BE2C (cell line): ENCODE data around the gene TRMT1.

ENCODE experiments used
- DNase-seq: peaks from one replicate; pipeline ENCODE4 v3.0.0-alpha.2; 2020
- H3K27me3 ChIP-seq: fragments of 250-450 bp; sonication (Bioruptor Pico); 2 replicates; pipeline ENCODE4 v1.5.1; 2020; ENCODE audit warnings: mild to moderate bottlenecking
- H3K36me3 ChIP-seq: fragments of 250-450 bp; sonication (Bioruptor Pico); 2 replicates; pipeline ENCODE4 v1.5.1; 2020; ENCODE audit warnings: mild to moderate bottlenecking
- H3K4me1 ChIP-seq: fragments of 250-450 bp; sonication (Bioruptor Pico); 2 replicates; pipeline ENCODE4 v1.5.1; 2020
- H3K4me3 ChIP-seq: 2 replicates; pipeline ENCODE4 v1.5.1; 2011; ENCODE audit warnings: low read depth, low read length
- H3K9me3 ChIP-seq: fragments of 250-450 bp; sonication (Bioruptor Pico); 2 replicates; pipeline ENCODE4 v1.5.1; 2020
- CTCF ChIP-seq: IDR thresholded peaks from 2 replicates; pipeline ENCODE4 v1.5.1; 2012; ENCODE audit warnings: mild to moderate bottlenecking, low read depth, low read length

The TRMT1 gene

GRCh38 chr19:13139633-13140311 is 23.2 kb upstream of the TRMT1 start:
- Histone ChIP-seq H3K9me3 (no peaks in the 10 kb centered on the region; the same call in 1 of the 2 replicates), H3K36me3 (peaks cover 45% of the 10 kb centered on the region), H3K27me3 (no peaks in the 10 kb centered on the region), H3K4me3 (no peak overlapping the region), H3K4me1 (no peaks in the 10 kb centered on the region)
- no peak for DNase-seq
- no peak for TF ChIP-seq CTCF

- TF ChIP-seq CTCF = no peak
- no peak for DNase-seq
- Histone ChIP-seq H3K4me1 (no peaks in the 10 kb centered on the region), H3K36me3 (peaks cover 47% of the 10 kb centered on the region), H3K27me3 (no peaks in the 10 kb centered on the region), H3K4me3 (no peak overlapping the region), H3K9me3 (no peaks in the 10 kb centered on the region; the same call in 1 of the 2 replicates)
Observed at GRCh38 chr19:13138916-13139198, 22.3 kb upstream of the TRMT1 start.

GRCh38 chr19:13138171-13138915 is 21.8 kb upstream of the TRMT1 start:
- no peak for DNase-seq
- H3K9me3 ChIP-seq = no peaks in the 10 kb centered on the region; the same call in 1 of the 2 replicates
- H3K36me3 ChIP-seq = peaks cover 47% of the 10 kb centered on the region
- no peaks in the 10 kb centered on the region for H3K27me3 ChIP-seq
- no peaks in the 10 kb centered on the region for H3K4me1 ChIP-seq
- H3K4me3 ChIP-seq = no peak overlapping the region
- no peak for TF ChIP-seq CTCF

- DNase-seq = no peak
- no peak for TF ChIP-seq CTCF
- no peak overlapping the region for H3K4me3 ChIP-seq
- H3K27me3 ChIP-seq = no peaks in the 10 kb centered on the region
- no peaks in the 10 kb centered on the region for H3K4me1 ChIP-seq
- peaks cover 49% of the 10 kb centered on the region for H3K36me3 ChIP-seq
- no peaks in the 10 kb centered on the region; the same call in 1 of the 2 replicates for H3K9me3 ChIP-seq
Observed at GRCh38 chr19:13137290-13137794, 20.8 kb upstream of the TRMT1 start.

- DNase-seq = no peak
- Histone ChIP-seq H3K9me3 (no peaks in the 10 kb centered on the region; the same call in 1 of the 2 replicates), H3K36me3 (peaks cover 55% of the 10 kb centered on the region), H3K4me3 (no peak overlapping the region), H3K4me1 (no peaks in the 10 kb centered on the region), H3K27me3 (no peaks in the 10 kb centered on the region)
- no peak for TF ChIP-seq CTCF
Observed at GRCh38 chr19:13135068-13136062, 18.8 kb upstream of the TRMT1 start.
